H1 (cell line): ENCODE results near the gene CYYR1. TPM values are rescaled to one million over a fixed set of nuclear protein-coding genes. Genes with fewer than 3 reads are reported as not detected.

ENCODE experiments used
- CTCF ChIA-PET: fragments of 300-600 bp; sonication (Branson Sonifier 250); formaldehyde crosslinking; loops from one replicate; lab custom pipeline; 2021; ENCODE audit not compliant: partially characterized antibody; lab: Charles Lee
- POLR2A ChIA-PET: fragments of 300-600 bp; sonication (Branson Sonifier 250); formaldehyde crosslinking; loops from one replicate; lab custom pipeline; 2021; ENCODE audit warnings: inconsistent platforms; ENCODE audit not compliant: partially characterized antibody; lab: Charles Lee
- DNase-seq, 2 experiments: peaks; one replicate each; pipeline versions ENCODE4 v3.0.0 to v3.0.0-alpha.2; 2010 to 2022; ENCODE audit warnings: low spot score in 2 of 2, low read depth in 1 of 2, mixed read lengths in 1 of 2
- FAIRE-seq: peaks from 2 replicates; lab custom pipeline; 2011; peaks lifted over from hg19 to GRCh38; lab: Jason Lieb, UNC
- H2AFZ ChIP-seq: 2 replicates; pipeline ENCODE4 v1.8.1; 2012; ENCODE audit warnings: low read length, inconsistent platforms
- H2AK5ac ChIP-seq: 2 replicates; pipeline ENCODE4 v1.6.1; 2013; ENCODE audit warnings: low read depth, low read length
- H2BK120ac ChIP-seq: replicated peaks from 2 replicates; pipeline ENCODE3; 2013; ENCODE audit warnings: low read depth, low read length, inconsistent platforms
- H2BK12ac ChIP-seq: 2 replicates; pipeline ENCODE4 v1.6.1; 2013; ENCODE audit warnings: low read depth, low read length
- H2BK15ac ChIP-seq: 2 replicates; pipeline ENCODE4 v1.6.1; 2013; ENCODE audit warnings: low read length
- H2BK20ac ChIP-seq: 2 replicates; pipeline ENCODE4 v1.6.1; 2013; ENCODE audit warnings: low read length
- H2BK5ac ChIP-seq: 2 replicates; pipeline ENCODE4 v1.6.1; 2013; ENCODE audit warnings: low read depth, low read length
- H3K14ac ChIP-seq: 2 replicates; pipeline ENCODE4 v1.6.1; 2013; ENCODE audit warnings: inconsistent platforms; ENCODE audit not compliant: insufficient read length
- H3K18ac ChIP-seq: 2 replicates; pipeline ENCODE4 v1.6.1; 2013; ENCODE audit warnings: low read length; ENCODE audit errors: extremely low read depth
- H3K23ac ChIP-seq: 2 replicates; pipeline ENCODE4 v1.6.1; 2013; ENCODE audit warnings: inconsistent platforms; ENCODE audit not compliant: insufficient read length
- H3K23me2 ChIP-seq: 2 replicates; pipeline ENCODE4 v1.6.1; 2013; ENCODE audit warnings: low read depth, low read length
- H3K27ac ChIP-seq: 2 replicates; pipeline ENCODE4 v1.6.1; 2011; ENCODE audit warnings: low read depth, low read length, inconsistent platforms
- H3K27me3 ChIP-seq, 4 experiments: replicated peaks in 1 of 4; 1 replicate in 1 of 4; 2 replicates in 3 of 4; pipeline versions ENCODE4 v1.6.1 to v1.8.1; 2011 to 2013; ENCODE audit warnings: low read length in 3 of 4, mild to moderate bottlenecking in 3 of 4, inconsistent platforms in 2 of 4, mixed read lengths in 2 of 4, moderate library complexity in 1 of 4; ENCODE audit not compliant: control insufficient read depth in 3 of 4, insufficient read depth in 3 of 4; ENCODE audit errors: extremely low read depth in 1 of 4
- H3K36me3 ChIP-seq, 4 experiments: 2 replicates each; pipeline versions ENCODE4 v1.6.1 to v1.8.1; 2011 to 2013; ENCODE audit warnings: mild to moderate bottlenecking in 4 of 4, low read length in 3 of 4, moderate library complexity in 2 of 4, control low read depth in 1 of 4, inconsistent platforms in 1 of 4; ENCODE audit not compliant: insufficient read depth in 4 of 4, control insufficient read depth in 2 of 4
- H3K4ac ChIP-seq: replicated peaks from 2 replicates; pipeline ENCODE3; 2013; ENCODE audit warnings: low read length, low read depth, mixed read lengths, inconsistent platforms; ENCODE audit not compliant: insufficient read length
- H3K4me1 ChIP-seq, 4 experiments: replicated peaks in 1 of 4; 1 replicate in 1 of 4; 2 replicates in 3 of 4; pipeline versions ENCODE4 v1.6.1 to v1.8.1; 2011 to 2013; ENCODE audit warnings: low read length in 3 of 4, inconsistent platforms in 2 of 4, mixed read lengths in 1 of 4; ENCODE audit not compliant: insufficient read depth in 4 of 4, control insufficient read depth in 3 of 4
- H3K4me2 ChIP-seq, 2 experiments: 2 replicates each; pipeline versions ENCODE4 v1.6.1 to v1.8.1; 2011 to 2013; ENCODE audit warnings: low read depth in 2 of 2, low read length in 2 of 2, control low read depth in 1 of 2, inconsistent platforms in 1 of 2, mild to moderate bottlenecking in 1 of 2; ENCODE audit not compliant: insufficient read depth in 1 of 2
- H3K4me3 ChIP-seq, 4 experiments: fragments of 200-600, 300-600 bp in 1 of 4; sonication (generic), shearing (Covaris generic), sonication (Bioruptor Twin) in 1 of 4; 2 replicates each; pipeline versions ENCODE4 v1.5.1 to v1.8.1; 2011 to 2016; ENCODE audit warnings: low read length in 4 of 4, low read depth in 3 of 4, control low read depth in 2 of 4, inconsistent platforms in 2 of 4, mild to moderate bottlenecking in 2 of 4, mixed read lengths in 1 of 4, moderate library complexity in 1 of 4; ENCODE audit not compliant: insufficient read depth in 2 of 4; ENCODE audit errors: extremely low read depth in 1 of 4
- H3K56ac ChIP-seq: replicated peaks from 2 replicates; pipeline ENCODE3; 2013; ENCODE audit warnings: low read depth, mild to moderate bottlenecking, mixed read lengths, low read length, inconsistent platforms; ENCODE audit not compliant: insufficient read length
- H3K79me1 ChIP-seq: 2 replicates; pipeline ENCODE4 v1.6.1; 2013; ENCODE audit warnings: low read depth, low read length, control low read depth
- H3K79me2 ChIP-seq, 2 experiments: 2 replicates each; pipeline versions ENCODE4 v1.6.1 to v1.8.1; 2012 to 2013; ENCODE audit warnings: low read length in 2 of 2, mild to moderate bottlenecking in 2 of 2, inconsistent platforms in 1 of 2; ENCODE audit not compliant: insufficient read depth in 2 of 2, control insufficient read depth in 1 of 2
- H3K9ac ChIP-seq, 4 experiments: replicated peaks in 1 of 4; 1 replicate in 1 of 4; 2 replicates in 3 of 4; pipeline versions ENCODE4 v1.6.1 to v1.8.1; 2011 to 2013; ENCODE audit warnings: low read depth in 3 of 4, low read length in 3 of 4, control low read depth in 2 of 4, mild to moderate bottlenecking in 2 of 4, moderate library complexity in 2 of 4, inconsistent platforms in 1 of 4; ENCODE audit errors: extremely low read depth in 1 of 4
- H3K9me3 ChIP-seq, 2 experiments: 2 replicates each; pipeline versions ENCODE4 v1.6.1 to v1.8.1; 2012 to 2013; ENCODE audit warnings: mild to moderate bottlenecking in 2 of 2, moderate library complexity in 2 of 2, control low read depth in 1 of 2, inconsistent platforms in 1 of 2, low read depth in 1 of 2, low read length in 1 of 2, mixed read lengths in 1 of 2; ENCODE audit not compliant: insufficient read depth in 2 of 2
- H4K20me1 ChIP-seq, 2 experiments: replicated peaks in 1 of 2; 2 replicates each; pipeline versions ENCODE3 to v1.8.1; 2011 to 2013; ENCODE audit warnings: inconsistent platforms in 2 of 2, low read length in 2 of 2, mild to moderate bottlenecking in 1 of 2; ENCODE audit not compliant: insufficient read depth in 2 of 2, control insufficient read depth in 1 of 2
- H4K5ac ChIP-seq: 2 replicates; pipeline ENCODE4 v1.6.1; 2013; ENCODE audit warnings: low read length, low read depth, mixed read lengths, inconsistent platforms; ENCODE audit not compliant: insufficient read length
- H4K8ac ChIP-seq: 2 replicates; pipeline ENCODE4 v1.8.0; 2013; ENCODE audit warnings: mild to moderate bottlenecking, moderate library complexity, low read length, inconsistent platforms; ENCODE audit not compliant: insufficient read depth; ENCODE audit errors: extremely low read depth
- H4K91ac ChIP-seq: replicated peaks from 2 replicates; pipeline ENCODE3; 2013; ENCODE audit warnings: low read length, mixed read lengths, inconsistent platforms; ENCODE audit not compliant: insufficient read length
- CREB1 ChIP-seq: IDR thresholded peaks from 2 replicates; pipeline ENCODE4 v1.6.1; 2012; ENCODE audit warnings: inconsistent platforms
- EGR1 ChIP-seq: IDR thresholded peaks from 2 replicates; pipeline ENCODE4 v1.6.1; 2011; ENCODE audit warnings: low read depth, low read length, borderline replicate concordance
- GTF2F1 ChIP-seq: IDR thresholded peaks from 2 replicates; pipeline ENCODE4 v1.6.1; 2012; ENCODE audit warnings: low read depth, low read length, improper control_type of control experiment, borderline replicate concordance
- RFX5 ChIP-seq: IDR thresholded peaks from 2 replicates; pipeline ENCODE4 v1.6.1; 2011; ENCODE audit warnings: low read depth, low read length, improper control_type of control experiment, borderline replicate concordance
- RNF2 ChIP-seq: fragments of 200-900, 300-1000 bp; sonication (generic); IDR thresholded peaks from 2 replicates; pipeline ENCODE4 v1.7.1; 2016; ENCODE audit warnings: borderline replicate concordance, low read depth, mild to moderate bottlenecking, antibody characterized with exemption, low read length; ENCODE audit not compliant: poor library complexity, severe bottlenecking; ENCODE audit errors: missing control alignments
- SAP30 ChIP-seq: fragments of 300-600 bp; sonication (generic); IDR thresholded peaks from 2 replicates; pipeline ENCODE4 v1.7.1; 2012; ENCODE audit warnings: low read length, moderate library complexity, mild to moderate bottlenecking, inconsistent platforms; ENCODE audit not compliant: insufficient read depth, insufficient replicate concordance
- SIX5 ChIP-seq: IDR thresholded peaks from 2 replicates; pipeline ENCODE4 v1.6.1; 2011; ENCODE audit warnings: mild to moderate bottlenecking, low read depth, low read length
- YY1 ChIP-seq: IDR thresholded peaks from 2 replicates; pipeline ENCODE4 v1.6.1; 2011; ENCODE audit warnings: low read depth, mild to moderate bottlenecking, low read length
- WGBS, 2 experiments: shearing (Covaris generic) in 1 of 2; methylation state at CpG; one replicate each; pipeline versions ENCODE4 v1.1.6 to v1.1.7; 2013 to 2015; ENCODE audit warnings: low lambda C conversion rate in 2 of 2, mixed read lengths in 2 of 2, inconsistent platforms in 1 of 2, low coverage in 1 of 2, missing lambda C conversion rate in 1 of 2; ENCODE audit not compliant: insufficient replicate concordance in 2 of 2, insufficient coverage in 1 of 2, insufficient read length in 1 of 2; ENCODE audit errors: extremely low coverage in 1 of 2, missing lambda C conversion rate in 1 of 2; 5-methylcytosine and 5-hydroxymethylcytosine counted together
- polyA plus RNA-seq, 7 experiments: library from polyadenylated mRNA; depleted of rRNA in 3 of 7; stranded (reverse) in 5 of 7; unstranded in 2 of 7; fragments of >200 nt in 5 of 7; fragments of 200-250 nt in 2 of 7; gene quantifications; 1 replicate in 5 of 7; 2 replicates in 1 of 7; 4 replicates in 1 of 7; pipeline versions ENCODE4 v1.2.1 to v1.2.3, GENCODE V29; 2011 to 2013; ENCODE audit warnings: missing spikeins in 2 of 7, mixed read lengths in 2 of 7
- total RNA-seq: library from RNA; stranded (reverse); fragmentation: NEBNext Ultra II Directional; extraction: Animal tissue kit (Norgen Biotek cat#: 25700); gene quantifications from 2 replicates; pipeline ENCODE4 v1.2.1, GENCODE V29; 2021
- TF ChIP-seq, protein P1 (sequence below): IDR thresholded peaks from 2 replicates; pipeline ENCODE4 v1.6.1; 2011; ENCODE audit warnings: low read depth, mild to moderate bottlenecking, low read length; ENCODE audit not compliant: insufficient read depth

The CYYR1 gene
- total and polyA plus RNA-seq, 2 of the 8 experiments (the other 6 are each of a cell fraction or from before 2014, with no cell fraction given) = 12.2 to 37.9 TPM

DNA sequence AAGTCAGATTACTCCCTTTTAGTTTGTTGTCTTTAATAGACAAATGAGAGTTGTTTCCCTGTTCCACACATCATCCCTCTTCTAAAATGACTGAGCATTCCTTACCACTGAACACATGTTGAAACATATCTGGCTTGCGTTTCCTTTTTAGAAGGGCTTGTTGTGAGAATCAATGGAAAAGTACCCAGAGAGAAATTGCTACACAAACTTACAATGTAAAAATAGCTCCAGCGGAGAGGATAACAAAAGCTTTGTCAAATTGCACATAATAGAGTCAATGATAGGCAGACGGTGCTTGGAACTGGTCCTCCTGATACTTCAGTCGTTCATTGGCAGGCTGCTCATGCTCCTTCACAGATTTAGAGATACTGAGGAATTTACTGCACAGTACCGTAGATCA is 123.9 kb downstream of the CYYR1 start:
- Histone ChIP-seq H3K18ac (no peak overlapping the region), H2BK120ac (no peak overlapping the region), H3K14ac (no peak overlapping the region), H3K79me1 (no peaks in the 10 kb centered on the region), H3K4me2 (no peak overlapping the region), H4K91ac (no peak overlapping the region), H2AK5ac (no peak overlapping the region), H4K20me1 (no peaks in the 10 kb centered on the region), H3K9ac (no peak overlapping the region), H3K27ac (no peak overlapping the region), H3K9me3 (no peaks in the 10 kb centered on the region), H3K27me3 (peaks cover 0 to 1% (median 0%) of the 10 kb centered on the region in 4 experiments; a peak in 1 of 7 replicates), H3K4me1 (no peaks in the 10 kb centered on the region; a peak in 1 of 7 replicates), H3K56ac (no peak overlapping the region), H3K23ac (no peak overlapping the region), H3K23me2 (no peaks in the 10 kb centered on the region), H3K79me2 (no peaks in the 10 kb centered on the region), H2AFZ (peak overlapping the region; percentile 72; the same call in 1 of the 2 replicates), H2BK12ac (no peak overlapping the region), H2BK15ac (no peak overlapping the region), H3K4me3 (no peak overlapping the region), H2BK20ac (no peak overlapping the region)
- DNase-seq (no peak), FAIRE-seq (no peak)
- ChIA-PET POLR2A (no interaction called here), CTCF (interaction anchor here (0.7 kb wide), 1 partner anchor 8 kb away, joined by 3 read pairs; no protein-coding TSS in a partner anchor)
- TF ChIP-seq EGR1 = no peak
- no peak for TF ChIP-seq YY1
- no peak for TF ChIP-seq SIX5
- TF ChIP-seq RFX5 = no peak
- TF ChIP-seq, protein P1, sequence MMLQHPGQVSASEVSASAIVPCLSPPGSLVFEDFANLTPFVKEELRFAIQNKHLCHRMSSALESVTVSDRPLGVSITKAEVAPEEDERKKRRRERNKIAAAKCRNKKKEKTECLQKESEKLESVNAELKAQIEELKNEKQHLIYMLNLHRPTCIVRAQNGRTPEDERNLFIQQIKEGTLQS = no peak
- no peak for TF ChIP-seq SAP30
- TF ChIP-seq RNF2 = no peak
- no peak for TF ChIP-seq CREB1
- no peak for TF ChIP-seq GTF2F1
- TF ChIP-seq, all 59 proteins: peak for 0
- no peak overlapping the region for H2BK5ac ChIP-seq
- H3K36me3 ChIP-seq = no peaks in the 10 kb centered on the region
- H4K8ac ChIP-seq = no peak overlapping the region
- 82% methylated on average over 5 of the region's 5 CpGs; no CpG with 5 or more reads in 1 of the 2 experiments for WGBS, 2 experiments
- H4K5ac ChIP-seq = no peak overlapping the region
- H3K4ac ChIP-seq = no peak overlapping the region
